NCI-H2196 treated with DMSO at 0.1 percent for 48 hours (cell line): ENCODE results near the gene ACLY.
"Not testable (repeated sequence)": the region's sequence is repeated elsewhere in the genome, so short reads cannot be mapped to it uniquely, and the experiment has no call there.

Experiments
- DNase-seq: peaks from one replicate; lab custom pipeline; 2025; ENCODE audit not compliant: unreplicated experiment; lab: John Stamatoyannopoulos, UW

Gene ACLY

GRCh38 chr17:41835800-41836549 lies 82.8 kb downstream of the ACLY start, which contains the start of gene NT5C3B:
NT5C3B (minus strand) TSS chr17:41836232; CDS start chr17:41836193, 39 bp downstream.
- DNase-seq = no peak

DNA sequence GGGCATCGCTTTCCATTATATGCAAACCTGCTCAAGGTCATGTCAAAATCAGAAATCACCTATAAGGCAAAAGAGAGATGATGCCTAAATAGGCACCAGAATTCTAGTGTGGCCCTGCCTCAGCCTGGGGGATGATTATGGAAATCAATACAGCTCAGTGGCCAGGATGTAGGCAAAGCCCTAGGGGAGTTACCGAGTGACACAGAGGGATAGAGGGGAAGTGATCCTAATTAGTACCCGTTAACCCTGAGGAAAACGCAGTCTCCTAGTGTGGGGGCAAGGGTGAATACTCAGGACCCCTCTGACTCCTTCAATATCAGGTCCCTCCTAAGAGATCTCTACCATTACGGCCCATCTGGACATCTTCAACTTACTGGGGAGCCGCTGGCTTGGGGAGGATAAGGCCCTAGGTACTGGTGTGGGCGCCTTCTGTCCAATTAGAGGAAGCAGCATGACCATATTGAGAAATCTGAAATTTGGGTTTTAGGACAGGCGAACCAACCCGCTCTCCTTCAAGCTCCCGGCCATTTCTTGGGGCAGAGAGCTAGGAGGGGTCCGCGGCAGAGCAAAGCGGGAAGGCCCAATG lies 83.4 kb downstream of the ACLY start:
- DNase-seq = no peak

DNA sequence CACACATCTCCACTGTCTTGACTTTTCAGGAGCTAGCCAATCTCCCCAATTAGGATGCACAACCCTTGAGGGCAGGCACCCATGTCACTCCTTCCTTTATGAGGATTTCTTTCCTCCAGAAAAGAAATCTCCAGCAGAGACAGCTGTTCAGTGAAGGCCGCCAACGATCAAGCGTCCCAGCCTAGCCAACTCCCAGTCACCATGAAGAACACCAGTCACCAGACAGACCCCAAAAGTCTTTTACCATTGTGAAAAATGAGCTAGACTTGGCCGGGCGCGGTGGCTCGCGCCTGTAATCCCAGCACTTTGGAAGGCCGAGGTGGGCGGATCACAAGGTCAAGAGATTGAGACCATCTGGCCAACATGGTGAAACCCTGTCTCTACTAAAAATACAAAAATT lies 88.8 kb downstream of the ACLY start:
- DNase-seq = not testable (repeated sequence)

GRCh38 chr17:41825175-41825845 lies 93.4 kb downstream of the ACLY start:
- DNase-seq = no peak

- DNase-seq = no peak
Measured at GRCh38 chr17:41824086-41824485, 94.7 kb downstream of the ACLY start.

DNA sequence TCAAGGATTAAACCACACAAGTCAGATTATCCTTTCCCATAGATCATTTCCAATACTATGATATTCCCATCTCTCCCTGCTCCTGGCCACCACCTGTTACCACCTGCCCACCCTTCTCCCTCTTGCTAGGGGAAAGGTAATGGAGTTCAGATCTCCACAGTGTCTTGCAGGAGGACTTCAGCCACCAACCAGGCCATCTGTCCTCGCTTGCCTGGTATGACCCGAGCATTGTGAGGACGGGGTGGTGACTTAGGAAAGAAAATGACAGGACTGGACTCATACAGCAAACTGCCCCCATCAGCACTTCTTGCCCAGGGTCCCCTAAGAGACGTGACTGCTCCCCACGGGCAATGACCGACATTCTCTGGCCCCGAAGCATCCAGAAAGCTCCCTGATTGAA lies 95.2 kb downstream of the ACLY start:
- no peak for DNase-seq

DNA sequence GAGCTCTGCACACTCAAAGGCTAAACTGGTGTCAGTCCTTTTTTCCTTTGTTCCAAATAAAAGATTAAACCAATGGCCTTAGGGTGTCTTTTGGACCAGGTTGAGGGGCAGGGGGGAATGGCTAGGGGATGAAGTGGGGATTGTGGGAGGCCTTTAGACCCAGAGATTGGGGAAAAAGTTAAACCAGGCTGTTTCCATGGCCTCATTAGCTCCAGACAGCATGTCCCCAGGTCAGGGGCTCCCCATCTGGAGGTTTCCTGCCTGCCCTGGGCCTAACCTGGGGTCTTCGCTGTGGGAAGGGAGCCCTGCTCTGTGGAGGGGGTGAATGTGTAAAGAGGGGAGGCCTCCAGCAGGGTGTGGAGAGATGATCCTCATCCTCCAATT lies 95.6 kb downstream of the ACLY start:
- DNase-seq = no peak

GRCh38 chr17:41822216-41823140 lies 96.3 kb downstream of the ACLY start:
- no peak for DNase-seq

- no peak for DNase-seq
Measured at GRCh38 chr17:41821776-41822175, 97.0 kb downstream of the ACLY start.

DNA sequence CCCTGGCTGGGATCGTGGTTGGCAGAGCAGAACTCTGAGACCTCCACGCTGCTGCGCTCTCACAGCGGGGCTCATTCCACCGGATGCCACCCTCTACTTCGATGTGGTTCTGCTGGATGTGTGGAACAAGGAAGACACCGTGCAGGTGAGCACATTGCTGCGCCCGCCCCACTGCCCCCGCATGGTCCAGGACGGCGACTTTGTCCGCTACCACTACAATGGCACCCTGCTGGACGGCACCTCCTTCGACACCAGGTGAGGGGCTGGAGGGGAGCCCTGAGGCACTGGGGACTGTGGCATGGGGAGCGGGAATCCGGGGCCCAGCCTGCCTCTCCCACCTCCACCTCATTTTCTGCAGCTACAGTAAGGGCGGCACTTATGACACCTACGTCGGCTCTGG lies 100.7 kb downstream of the ACLY start:
- no peak for DNase-seq
